Measurements from ENCODE around the gene LDLRAD3.

Gene LDLRAD3

GRCh38 chr11:36142879-36143278 is 199.0 kb downstream of the LDLRAD3 start:
- TF ChIP-seq CTCF (IDR thresholded peaks at IDR 0.05; ENCODE audit: extremely low read depth, missing control alignments) = no peak
- DNase-seq (ENCODE audit: low spot score) = no peak

DNA sequence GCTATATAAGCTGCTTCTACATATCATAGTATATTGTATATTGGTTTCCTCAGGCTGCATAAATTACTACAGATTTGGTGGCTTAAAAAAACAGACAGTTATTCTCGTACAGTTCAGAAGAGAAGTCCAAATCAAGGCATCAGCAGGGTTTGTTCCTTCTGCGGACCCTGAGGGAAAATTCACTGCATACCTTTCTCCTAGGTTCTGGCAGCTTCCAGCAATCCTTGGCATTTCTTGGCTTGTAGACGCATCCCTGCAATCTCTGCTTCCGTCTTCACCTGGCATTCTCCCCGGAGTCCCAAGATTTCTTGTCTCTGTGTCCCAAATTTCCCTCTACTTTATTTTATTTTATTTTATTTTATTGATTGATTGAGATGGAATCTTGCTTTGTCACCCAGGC is 202.6 kb downstream of the LDLRAD3 start:
- DNase-seq (ENCODE audit: low spot score) = no peak

DNA sequence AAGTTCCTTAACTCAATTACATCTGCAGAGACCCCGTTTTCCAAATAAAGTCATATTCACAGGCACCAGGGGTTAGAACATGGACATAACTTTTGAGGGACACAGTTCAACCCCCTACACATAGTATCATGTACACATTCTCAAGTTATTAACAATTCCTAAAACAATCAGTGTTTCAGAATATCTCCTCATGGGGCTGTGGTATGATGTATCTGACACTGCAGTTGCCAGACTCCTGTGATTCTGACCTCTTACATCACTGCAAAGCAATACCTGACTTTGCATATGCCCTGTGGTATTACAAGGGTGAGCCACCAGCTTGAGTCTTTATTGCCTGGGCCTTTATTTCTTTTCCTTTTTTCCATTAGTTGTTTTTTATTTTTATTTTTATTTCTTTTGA is 203.6 kb downstream of the LDLRAD3 start:
- no peak for DNase-seq (ENCODE audit: low spot score)
- TF ChIP-seq CTCF (IDR thresholded peaks at IDR 0.05; ENCODE audit: extremely low read depth, missing control alignments) = no peak

More for the DNA sequence above, 202.6 kb downstream of the LDLRAD3 start:
- TF ChIP-seq CTCF (IDR thresholded peaks at IDR 0.05; ENCODE audit: extremely low read depth, missing control alignments) = no peak

DNA sequence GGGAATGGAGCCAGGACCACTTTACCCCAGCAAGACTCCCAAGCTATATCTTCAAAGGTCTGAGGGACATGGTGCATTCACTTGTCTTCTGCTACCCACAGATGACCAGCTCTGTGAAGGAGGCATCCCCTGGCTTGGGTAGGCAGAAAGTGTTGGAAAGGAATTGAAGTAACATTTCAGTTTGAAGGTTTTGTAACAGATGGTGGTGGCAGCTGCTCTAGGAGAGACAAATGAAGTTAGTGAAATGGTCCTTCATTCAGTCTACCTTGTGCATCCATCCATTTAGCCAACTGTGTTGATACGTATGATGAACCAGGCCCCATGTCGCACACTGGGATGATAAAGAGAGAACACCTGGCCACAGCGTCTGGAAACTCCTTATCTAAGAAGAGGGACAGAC is 204.8 kb downstream of the LDLRAD3 start:
- TF ChIP-seq CTCF (IDR thresholded peaks at IDR 0.05; ENCODE audit: extremely low read depth, missing control alignments) = no peak
- no peak for DNase-seq (ENCODE audit: low spot score)

- peak; percentile 71 for DNase-seq (ENCODE audit: low spot score)
- TF ChIP-seq CTCF (IDR thresholded peaks at IDR 0.05; ENCODE audit: extremely low read depth, missing control alignments) = peak; percentile 30
Observed at GRCh38 chr11:36149538-36150242, 205.8 kb downstream of the LDLRAD3 start.

- DNase-seq (ENCODE audit: low spot score) = no peak
- no peak for TF ChIP-seq CTCF (IDR thresholded peaks at IDR 0.05; ENCODE audit: extremely low read depth, missing control alignments)
Observed at GRCh38 chr11:36150986-36151385, 207.1 kb downstream of the LDLRAD3 start.

DNA sequence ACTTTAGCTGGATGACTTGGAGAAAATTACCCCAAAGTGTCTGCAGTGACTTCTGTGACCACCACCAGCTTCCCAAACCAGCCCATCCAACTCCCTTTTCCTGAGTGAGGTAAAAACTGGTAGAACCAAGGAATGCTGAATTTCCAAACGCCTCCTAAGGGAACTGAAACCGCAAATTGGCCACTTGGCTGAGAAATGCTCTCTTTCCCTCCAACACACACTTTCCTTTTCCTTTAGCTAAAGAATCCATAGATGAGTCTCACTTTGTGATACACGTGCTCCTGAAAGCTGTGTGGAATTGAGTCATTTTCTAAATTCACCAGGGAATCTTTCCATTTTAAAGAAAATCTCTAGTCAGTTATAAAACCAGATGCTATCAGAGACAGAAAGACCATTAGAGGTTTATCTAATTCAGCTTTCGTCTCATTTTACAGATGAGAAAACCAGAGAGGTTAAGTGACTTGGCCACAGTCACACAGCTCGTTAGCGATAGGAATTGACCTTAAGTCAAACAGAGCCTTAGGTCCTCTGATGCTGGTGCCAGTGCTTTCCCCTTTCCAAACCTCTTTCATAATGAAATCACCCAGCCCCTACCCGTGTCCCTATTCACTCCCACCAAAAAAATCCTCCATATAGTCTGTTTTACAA is 208.2 kb downstream of the LDLRAD3 start:
- no peak for TF ChIP-seq CTCF (IDR thresholded peaks at IDR 0.05; ENCODE audit: extremely low read depth, missing control alignments)
- DNase-seq (ENCODE audit: low spot score) = no peak

Data from GM20000 (cell line).